ENCODE results near the gene TNFRSF12A.

- TF ChIP-seq POLR2A (IDR thresholded peaks at IDR 0.05; ENCODE audit: low read length) (no peak), GATA1 (IDR thresholded peaks at IDR 0.05; ENCODE audit: low read depth, low read length) (no peak)
Measured at GRCh38 chr16:3071655-3072054, 51.5 kb downstream of the TNFRSF12A start.
